Right hindlimb (tissue), 1 donor: ENCODE results near the gene MORC2.

ENCODE experiments used
- DNase-seq: peaks from one replicate; pipeline ENCODE4 v3.0.0-alpha.2; 2018

Gene MORC2

GRCh38 chr22:30885001-30885366, 83.6 kb downstream of the MORC2 start:
- no peak for DNase-seq

GRCh38 chr22:30884211-30885000, 84.2 kb downstream of the MORC2 start:
- peak; percentile 9 for DNase-seq

GRCh38 chr22:30883586-30884145, 84.9 kb downstream of the MORC2 start:
- DNase-seq, result peak; percentile 8

GRCh38 chr22:30882974-30883533, 85.5 kb downstream of the MORC2 start:
- no peak for DNase-seq

GRCh38 chr22:30882184-30882717, 86.3 kb downstream of the MORC2 start:
- no peak for DNase-seq

GRCh38 chr22:30881361-30882183, 87.0 kb downstream of the MORC2 start:
- DNase-seq, result no peak

- no peak for DNase-seq
Measured at GRCh38 chr22:30880847-30881246, 87.7 kb downstream of the MORC2 start.

GRCh38 chr22:30880181-30880601, 88.4 kb downstream of the MORC2 start:
- no peak for DNase-seq

GRCh38 chr22:30879415-30879797, 89.2 kb downstream of the MORC2 start:
- no peak for DNase-seq

GRCh38 chr22:30878516-30879414, 89.8 kb downstream of the MORC2 start:
- DNase-seq, result peak; percentile 57

GRCh38 chr22:30877662-30878515, 90.7 kb downstream of the MORC2 start:
- DNase-seq, result no peak

GRCh38 chr22:30876915-30877553, 91.5 kb downstream of the MORC2 start:
- peak; percentile 55 for DNase-seq

GRCh38 chr22:30876221-30876751, 92.3 kb downstream of the MORC2 start:
- DNase-seq, result peak; percentile 12

GRCh38 chr22:30875481-30876215, 92.9 kb downstream of the MORC2 start:
- DNase-seq, result peak; percentile 21
